HepG2 (cell line): ENCODE measurements around the gene PCLO. TPM values are rescaled to one million over a fixed set of nuclear protein-coding genes. Genes with fewer than 3 reads are reported as not detected.
A peak's percentile ranks its signal among the peaks of the same experiment; 100 is the strongest.

ENCODE experiments used
- ATAC-seq: fragments of 200-7000 bp; cut with Tn5 transposase; 3 replicates; pipeline ENCODE4 v1.9.1; 2020; ENCODE audit warnings: mild to moderate bottlenecking, moderate library complexity
- BruUV-seq: library from RNA; stranded (reverse); fragments of 400-500 nt; replicated peaks from 2 replicates; lab custom pipeline; 2021; lab: Mats Ljungman, UMichigan
- CTCF ChIA-PET: fragments of 300-600 bp; formaldehyde crosslinking; extraction: SDS; loops from one replicate; lab custom pipeline; 2021; ENCODE audit warnings: low total read pairs, inconsistent platforms, low intra/inter-chr PET ratio; lab: Yijun Ruan, JAX
- POLR2A ChIA-PET: fragments of 350-600 bp; sonication (Branson Sonifier 250); formaldehyde crosslinking; loops from one replicate; lab custom pipeline; 2020; ENCODE audit warnings: antibody characterized with exemption, inconsistent platforms; lab: Yijun Ruan, JAX
- DNase-seq: peaks from one replicate; pipeline ENCODE4 v3.0.0-alpha.2; 2015; ENCODE audit warnings: low spot score
- FAIRE-seq: peaks from 3 replicates; lab custom pipeline; 2011; peaks lifted over from hg19 to GRCh38; lab: Jason Lieb, UNC
- H2AFZ ChIP-seq: one replicate; pipeline ENCODE4 v1.6.1; 2011; ENCODE audit warnings: low read length, inconsistent platforms
- H3K27ac ChIP-seq: fragments of 300-600 bp; 3 replicates; pipeline ENCODE4 v1.8.0; 2011; ENCODE audit warnings: mixed run types, mild to moderate bottlenecking, mixed read lengths, low read length, inconsistent platforms; ENCODE audit not compliant: insufficient read depth; ENCODE audit errors: extremely low read length
- H3K27me3 ChIP-seq, 2 experiments: fragments of 200-600 bp in 1 of 2; 2 replicates in 1 of 2; 3 replicates in 1 of 2; pipeline versions ENCODE4 v1.6.0 to v1.8.0; 2011; ENCODE audit warnings: low read length in 2 of 2, mild to moderate bottlenecking in 2 of 2, moderate library complexity in 2 of 2, inconsistent platforms in 1 of 2; ENCODE audit not compliant: insufficient read depth in 2 of 2, control insufficient read depth in 1 of 2
- H3K36me3 ChIP-seq, 2 experiments: fragments of 200-600 bp in 1 of 2; replicated peaks in 1 of 2; 2 replicates in 1 of 2; 3 replicates in 1 of 2; pipeline versions ENCODE4 v1.5.1 to v1.8.0; 2011; ENCODE audit warnings: low read length in 2 of 2, inconsistent platforms in 1 of 2; ENCODE audit not compliant: insufficient read depth in 2 of 2, control insufficient read depth in 1 of 2
- H3K4me1 ChIP-seq: 2 replicates; pipeline ENCODE4 v1.5.1; 2012; ENCODE audit warnings: low read length, inconsistent platforms; ENCODE audit not compliant: insufficient read depth
- H3K4me2 ChIP-seq: 2 replicates; pipeline ENCODE4 v1.6.0; 2011; ENCODE audit warnings: low read depth, low read length, inconsistent platforms
- H3K4me3 ChIP-seq, 3 experiments: fragments of 200-600 bp in 1 of 3; sonication (generic), shearing (Covaris generic) in 1 of 3; replicated peaks in 1 of 3; 2 replicates each; pipeline ENCODE4 v1.5.1; 2011 to 2016; ENCODE audit warnings: low read length in 3 of 3, inconsistent platforms in 2 of 3, low read depth in 2 of 3, mild to moderate bottlenecking in 2 of 3, control low read depth in 1 of 3, mixed read lengths in 1 of 3; ENCODE audit not compliant: insufficient read depth in 1 of 3
- H3K79me2 ChIP-seq: one replicate; pipeline ENCODE4 v1.6.1; 2011; ENCODE audit warnings: low read length, inconsistent platforms; ENCODE audit not compliant: insufficient read depth
- H3K9ac ChIP-seq: 2 replicates; pipeline ENCODE4 v1.6.0; 2011; ENCODE audit warnings: mild to moderate bottlenecking, low read depth, low read length, inconsistent platforms; ENCODE audit not compliant: insufficient read depth
- H3K9me3 ChIP-seq: 2 replicates; pipeline ENCODE4 v1.5.1; 2012; ENCODE audit warnings: mild to moderate bottlenecking, low read length
- H4K20me1 ChIP-seq: 2 replicates; pipeline ENCODE4 v1.6.0; 2011; ENCODE audit warnings: inconsistent platforms, mild to moderate bottlenecking, low read length, moderate library complexity; ENCODE audit not compliant: insufficient read depth
- AGO2 ChIP-seq: fragments of 200-400 bp; formaldehyde crosslinking; optimal IDR thresholded peaks from 2 replicates; pipeline ENCODE3; 2017; ENCODE audit warnings: mild to moderate bottlenecking, low read depth, low read length, moderate library complexity
- AKAP8 ChIP-seq: sonication (generic); formaldehyde crosslinking; IDR thresholded peaks from 2 replicates; pipeline ENCODE4 v1.5.1; 2020; ENCODE audit warnings: mild to moderate bottlenecking, missing genetic modification reagents
- FOSL2 ChIP-seq: sonication (generic); formaldehyde crosslinking; IDR thresholded peaks from 2 replicates; pipeline ENCODE4 v1.4.0; 2020; ENCODE audit warnings: missing genetic modification reagents
- GATA4 ChIP-seq: sonication (generic); IDR thresholded peaks from 2 replicates; pipeline ENCODE4 v1.6.1; 2016; ENCODE audit warnings: antibody characterized with exemption, low read depth, borderline replicate concordance
- MAFF ChIP-seq: IDR thresholded peaks from 2 replicates; pipeline ENCODE4 v1.6.1; 2011; ENCODE audit warnings: low read depth, low read length, improper control_type of control experiment
- MAFK ChIP-seq, 2 experiments: IDR thresholded peaks in 1 of 2; conservative IDR thresholded peaks in 1 of 2; 2 replicates each; pipeline ENCODE4 v1.6.1; 2011; ENCODE audit warnings: improper control_type of control experiment in 2 of 2, low read length in 2 of 2
- YY1 ChIP-seq: IDR thresholded peaks from 2 replicates; pipeline ENCODE4 v1.6.1; 2011; ENCODE audit warnings: low read length, low read depth, moderate library complexity, mild to moderate bottlenecking; ENCODE audit not compliant: insufficient read depth, insufficient replicate concordance
- ZNF746 ChIP-seq: sonication (generic); formaldehyde crosslinking; IDR thresholded peaks from 2 replicates; pipeline ENCODE4 v1.8.0; 2022; ENCODE audit warnings: mild to moderate bottlenecking, missing genetic modification reagents
- WGBS: methylation state at CpG from one replicate; pipeline ENCODE4 v1.1.6; 2017; ENCODE audit warnings: low lambda C conversion rate; 5-methylcytosine and 5-hydroxymethylcytosine counted together
- in situ Hi-C: cut with HindIII; loops from 2 replicates; pipeline ENCODE4 v1.10.0; 2017; ENCODE audit warnings: low pct_unique_long_range_greater_than_20kb; ENCODE audit not compliant: extremely low pct_ligation_motif_present
- intact Hi-C: fragments of 100-400 bp; cut with micrococcal nuclease; formaldehyde crosslinking; loops from one replicate; pipeline ENCODE4 v1.10.0; 2022; ENCODE audit not compliant: unreplicated experiment
- polyA plus RNA-seq, 8 experiments: library from polyadenylated mRNA; depleted of rRNA in 3 of 8; stranded (reverse) in 7 of 8; unstranded in 1 of 8; fragments of >200 nt; fragmentation: Illumina TruSeq in 4 of 8; extraction: Trizol in 4 of 8; gene quantifications; 2 replicates each; pipeline versions ENCODE4 v1.2.1 to v1.2.3, GENCODE V29; 2011 to 2016; ENCODE audit warnings: low read depth in 4 of 8, missing spikeins in 1 of 8, mixed read lengths in 1 of 8; ENCODE audit not compliant: insufficient read depth in 1 of 8
- total RNA-seq, 5 experiments: library from RNA; depleted of rRNA; stranded (reverse); fragments of >200 nt; fragmentation: Illumina TruSeq; extraction: Trizol; gene quantifications; 2 replicates each; pipeline ENCODE4 v1.2.3, GENCODE V29; 2016; ENCODE audit warnings: low read depth in 1 of 5
- TF ChIP-seq, protein P1 (sequence below): sonication (generic); formaldehyde crosslinking; IDR thresholded peaks from 2 replicates; pipeline ENCODE4 v1.4.0; 2020; ENCODE audit warnings: mild to moderate bottlenecking, missing genetic modification reagents, borderline replicate concordance
- TF ChIP-seq, protein P2 (sequence below): sonication (generic); formaldehyde crosslinking; IDR thresholded peaks from 2 replicates; pipeline ENCODE4 v1.8.0; 2022; ENCODE audit warnings: mild to moderate bottlenecking, missing genetic modification reagents, borderline replicate concordance

Gene PCLO
- total and polyA plus RNA-seq, 2 of the 13 experiments (the other 11 are each of a cell fraction or from before 2014, with no cell fraction given), result 0.07 to 0.29 TPM

DNA sequence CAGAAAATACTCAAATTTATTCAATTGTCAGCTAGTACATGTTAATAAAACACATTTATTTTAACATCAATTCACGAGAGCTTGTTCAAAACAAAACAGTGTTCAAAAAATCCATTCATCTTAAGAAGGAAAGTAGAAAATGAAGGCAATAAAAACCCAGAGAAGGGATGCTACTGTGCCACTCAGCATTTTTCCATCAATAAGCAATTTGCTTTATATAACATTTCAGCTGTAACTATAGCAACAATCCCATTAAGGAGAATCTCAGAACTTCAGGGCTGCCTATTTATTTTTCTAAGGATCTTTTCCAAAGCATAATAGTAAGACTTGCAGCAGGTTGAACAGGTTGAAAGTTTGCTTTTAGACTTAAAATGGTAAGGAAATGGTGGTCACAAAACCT is 190.5 kb downstream of the PCLO start:
- POLR2A ChIA-PET, result no interaction called here
- Histone ChIP-seq H3K27ac (no peak overlapping the region), H3K9me3 (no peaks in the 10 kb centered on the region), H3K9ac (no peak overlapping the region), H2AFZ (no peak overlapping the region), H3K79me2 (no peaks in the 10 kb centered on the region), H3K4me1 (no peaks in the 10 kb centered on the region), H3K4me2 (no peak overlapping the region), H3K27me3 (no peaks in the 10 kb centered on the region), H3K4me3 (no peak overlapping the region), H4K20me1 (no peaks in the 10 kb centered on the region), H3K36me3 (no peaks in the 10 kb centered on the region)
- WGBS, result 0% methylated on average over 1 of the region's 1 CpG
- intact Hi-C loops, result no loop called here
- no peak for TF ChIP-seq YY1
- TF ChIP-seq ZNF746 (CRISPR knock-in tag), result no peak
- TF ChIP-seq MAFK (conservative IDR thresholded peaks at IDR 0.05 in 1 of 2, IDR thresholded peaks at IDR 0.05 in 1 of 2; ENCODE audit: low read length in 2 of 2), result peak in 1 of 2 experiments; percentile 16; a peak in 1 of 4 replicates
- no peak for TF ChIP-seq FOSL2
- TF ChIP-seq, protein P1, sequence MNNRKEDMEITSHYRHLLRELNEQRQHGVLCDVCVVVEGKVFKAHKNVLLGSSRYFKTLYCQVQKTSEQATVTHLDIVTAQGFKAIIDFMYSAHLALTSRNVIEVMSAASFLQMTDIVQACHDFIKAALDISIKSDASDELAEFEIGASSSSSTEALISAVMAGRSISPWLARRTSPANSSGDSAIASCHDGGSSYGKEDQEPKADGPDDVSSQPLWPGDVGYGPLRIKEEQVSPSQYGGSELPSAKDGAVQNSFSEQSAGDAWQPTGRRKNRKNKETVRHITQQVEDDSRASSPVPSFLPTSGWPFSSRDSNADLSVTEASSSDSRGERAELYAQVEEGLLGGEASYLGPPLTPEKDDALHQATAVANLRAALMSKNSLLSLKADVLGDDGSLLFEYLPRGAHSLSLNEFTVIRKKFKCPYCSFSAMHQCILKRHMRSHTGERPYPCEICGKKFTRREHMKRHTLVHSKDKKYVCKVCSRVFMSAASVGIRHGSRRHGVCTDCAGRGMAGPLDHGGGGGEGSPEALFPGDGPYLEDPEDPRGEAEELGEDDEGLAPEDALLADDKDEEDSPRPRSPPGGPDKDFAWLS (CRISPR knock-in tag), result no peak
- TF ChIP-seq, protein P2, sequence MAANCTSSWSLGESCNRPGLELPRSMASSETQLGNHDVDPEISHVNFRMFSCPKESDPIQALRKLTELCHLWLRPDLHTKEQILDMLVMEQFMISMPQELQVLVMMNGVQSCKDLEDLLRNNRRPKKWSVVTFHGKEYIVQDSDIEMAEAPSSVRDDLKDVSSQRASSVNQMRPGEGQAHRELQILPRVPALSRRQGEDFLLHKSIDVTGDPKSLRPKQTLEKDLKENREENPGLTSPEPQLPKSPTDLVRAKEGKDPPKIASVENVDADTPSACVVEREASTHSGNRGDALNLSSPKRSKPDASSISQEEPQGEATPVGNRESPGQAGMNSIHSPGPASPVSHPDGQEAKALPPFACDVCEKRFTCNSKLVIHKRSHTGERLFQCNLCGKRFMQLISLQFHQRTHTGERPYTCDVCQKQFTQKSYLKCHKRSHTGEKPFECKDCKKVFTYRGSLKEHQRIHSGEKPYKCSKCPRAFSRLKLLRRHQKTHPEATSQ, result no peak
- TF ChIP-seq GATA4, result no peak
- 0 out of 2 replicates have a peak, but pooled peaks have one; percentile 3 for TF ChIP-seq MAFF
- no peak for TF ChIP-seq AKAP8 (CRISPR knock-in tag)
- no peak for TF ChIP-seq AGO2
- ATAC-seq (no peak), DNase-seq (no peak), FAIRE-seq (no peak)
- BruUV-seq, result no TSS peak
- in situ Hi-C loops, result no loop called here
- CTCF ChIA-PET, result no interaction called here
